ENCODE results near the gene TCF15.

TCF15 gene, protein sequence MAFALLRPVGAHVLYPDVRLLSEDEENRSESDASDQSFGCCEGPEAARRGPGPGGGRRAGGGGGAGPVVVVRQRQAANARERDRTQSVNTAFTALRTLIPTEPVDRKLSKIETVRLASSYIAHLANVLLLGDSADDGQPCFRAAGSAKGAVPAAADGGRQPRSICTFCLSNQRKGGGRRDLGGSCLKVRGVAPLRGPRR

DNA sequence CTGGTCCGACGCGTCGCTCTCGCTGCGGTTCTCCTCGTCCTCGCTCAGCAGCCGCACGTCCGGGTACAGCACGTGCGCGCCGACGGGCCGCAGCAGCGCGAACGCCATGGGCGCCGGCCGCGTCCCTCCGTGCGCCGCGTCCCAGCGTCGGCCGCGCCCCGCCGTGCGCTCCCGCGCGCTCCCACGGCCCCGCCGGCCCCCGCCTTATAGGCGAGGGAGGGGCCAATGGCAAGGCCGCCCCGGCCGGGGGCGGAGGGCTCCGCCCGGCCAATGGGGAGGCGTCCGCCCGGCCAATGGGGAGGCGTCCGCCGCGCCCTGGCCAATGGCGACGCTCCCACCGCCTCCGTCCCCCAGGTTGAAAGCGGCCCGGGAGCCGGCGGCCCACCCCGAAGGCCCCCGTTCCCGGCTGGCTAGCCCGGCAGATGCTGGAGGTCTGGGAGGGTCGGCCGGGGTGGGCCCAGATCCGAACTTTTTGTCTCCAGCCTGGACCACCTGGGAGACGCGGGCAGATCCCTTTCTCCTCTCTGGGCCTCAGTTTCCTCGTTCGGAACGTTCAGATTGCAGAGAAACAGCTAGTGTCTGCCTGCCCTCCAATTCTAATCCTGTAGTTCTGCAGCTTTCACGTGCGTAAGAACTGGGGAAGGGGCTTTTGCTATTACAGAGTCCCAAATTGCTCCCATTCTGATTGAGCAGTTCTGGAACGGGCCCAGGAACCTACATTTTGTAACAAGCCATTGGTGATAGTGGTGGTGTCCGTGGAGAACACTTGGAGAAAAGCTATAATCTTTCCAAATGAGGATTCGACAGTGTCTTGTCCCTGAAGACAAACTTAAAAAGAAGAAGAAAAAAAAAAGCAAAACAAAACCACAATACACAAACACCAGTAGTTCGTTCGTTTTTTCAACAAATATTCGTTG, at the start of gene TCF15:
Gene TCF15, minus strand, starts transcription at position 180 of the 917 bp plus-strand sequence. Its CDS starts 72 bp downstream, at position 108.
- no peak for DNase-seq (ENCODE audit: low read depth)

DNA sequence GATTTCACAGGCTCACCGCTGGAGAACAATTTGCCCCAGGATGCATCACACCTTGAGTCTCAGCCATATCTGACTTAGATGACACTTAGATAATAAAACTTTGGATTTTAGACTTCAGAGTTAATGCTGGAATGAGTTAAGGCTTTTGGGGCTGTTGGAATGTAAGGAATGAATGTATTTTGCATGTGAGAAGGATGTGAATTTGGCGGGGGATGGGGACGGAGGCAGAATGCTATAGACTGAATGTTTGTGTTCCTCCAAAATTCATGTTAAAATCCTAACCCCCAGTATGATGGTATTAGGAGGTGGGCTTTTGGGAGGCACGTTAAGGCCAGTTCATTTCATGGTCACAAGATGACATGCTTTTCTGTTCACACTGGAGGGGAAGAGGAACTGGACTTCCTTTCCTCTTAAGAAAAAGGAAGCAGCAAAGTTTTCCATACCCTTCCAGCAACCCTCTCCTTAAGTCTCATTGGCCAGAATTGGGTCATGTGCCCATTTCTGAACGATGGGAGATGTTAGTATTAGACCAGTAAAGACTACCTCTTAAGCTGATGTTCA, 48.7 kb upstream of the TCF15 start:
- no peak for DNase-seq (ENCODE audit: low read depth)

DNA sequence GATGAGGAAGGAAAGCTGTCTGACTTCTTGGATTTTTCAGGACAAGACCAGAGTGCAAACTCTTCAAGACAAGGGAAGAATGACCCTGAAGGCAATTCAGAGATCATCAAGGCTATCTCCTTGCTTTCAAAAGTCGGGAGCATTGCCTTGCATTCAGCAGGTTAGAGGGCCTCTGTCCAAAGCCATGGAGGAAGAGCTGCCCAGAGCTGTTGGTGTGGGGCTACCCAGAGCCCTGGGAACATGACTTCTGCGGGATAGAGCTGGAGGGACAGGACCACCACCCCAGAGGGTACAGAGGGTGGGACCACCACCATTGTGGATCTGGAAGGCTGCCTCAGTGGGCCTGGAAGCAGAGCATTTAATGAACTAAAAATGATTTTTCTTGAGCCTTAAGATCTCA, 48.1 kb upstream of the TCF15 start:
- no peak for DNase-seq (ENCODE audit: low read depth)

DNA sequence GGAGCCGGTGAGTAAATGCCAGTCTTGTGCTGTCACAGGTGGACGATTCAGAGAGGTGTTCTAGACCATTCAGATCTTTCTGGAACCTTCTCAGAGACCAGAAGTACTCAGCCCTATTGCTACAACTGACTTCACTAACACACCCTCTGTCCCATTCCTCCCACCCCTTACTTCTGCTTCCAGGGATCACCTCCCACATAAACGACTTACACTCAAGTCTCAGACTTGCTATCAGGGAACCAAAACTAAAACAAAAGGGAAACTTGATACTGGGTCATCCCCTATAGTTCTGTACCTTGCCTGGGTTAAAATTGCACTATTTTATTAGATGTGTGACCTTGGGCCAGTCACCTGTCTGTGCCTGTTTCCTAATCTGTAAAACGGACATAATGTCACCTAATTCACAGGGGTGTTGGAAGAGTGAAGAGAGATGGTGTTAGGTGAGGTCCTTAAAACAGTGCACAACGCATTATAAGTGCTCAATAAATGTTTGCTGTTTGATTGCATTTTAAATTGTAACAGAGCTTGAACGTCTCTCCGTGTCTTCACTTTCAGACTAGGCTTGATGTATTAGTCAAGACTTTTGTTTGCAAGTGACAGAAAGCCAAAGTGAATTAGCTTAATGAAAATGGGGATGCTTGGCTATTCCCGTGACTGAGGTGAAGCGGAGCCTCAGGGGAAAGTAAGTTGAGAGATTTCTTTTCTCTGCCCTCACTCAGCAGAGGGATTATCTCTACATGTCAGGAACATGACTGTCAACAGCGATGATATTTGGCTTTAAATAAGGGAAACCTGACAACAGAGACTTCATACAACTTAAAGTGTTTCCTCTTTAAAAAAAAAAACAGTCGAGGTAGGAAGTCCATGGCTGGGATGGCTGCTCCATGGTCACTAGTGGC, 45.9 kb upstream of the TCF15 start:
- DNase-seq (ENCODE audit: low read depth) = no peak

DNA sequence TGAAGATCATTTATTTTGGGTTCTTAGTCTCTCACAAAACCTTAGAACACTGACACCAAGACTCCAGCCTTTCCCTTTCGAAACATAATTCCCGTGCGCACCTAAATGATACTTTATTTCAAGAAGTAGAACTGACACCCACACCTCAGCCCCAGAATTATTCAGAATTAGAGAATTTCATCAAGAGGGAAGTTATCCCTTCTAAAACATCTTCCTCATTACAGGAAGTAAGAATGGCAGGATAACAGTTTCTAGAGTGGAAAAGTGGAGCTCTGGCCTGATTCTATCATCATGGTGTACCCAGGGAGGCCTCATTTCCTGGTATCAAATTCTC, 44.3 kb upstream of the TCF15 start:
- DNase-seq (ENCODE audit: low read depth) = no peak

DNA sequence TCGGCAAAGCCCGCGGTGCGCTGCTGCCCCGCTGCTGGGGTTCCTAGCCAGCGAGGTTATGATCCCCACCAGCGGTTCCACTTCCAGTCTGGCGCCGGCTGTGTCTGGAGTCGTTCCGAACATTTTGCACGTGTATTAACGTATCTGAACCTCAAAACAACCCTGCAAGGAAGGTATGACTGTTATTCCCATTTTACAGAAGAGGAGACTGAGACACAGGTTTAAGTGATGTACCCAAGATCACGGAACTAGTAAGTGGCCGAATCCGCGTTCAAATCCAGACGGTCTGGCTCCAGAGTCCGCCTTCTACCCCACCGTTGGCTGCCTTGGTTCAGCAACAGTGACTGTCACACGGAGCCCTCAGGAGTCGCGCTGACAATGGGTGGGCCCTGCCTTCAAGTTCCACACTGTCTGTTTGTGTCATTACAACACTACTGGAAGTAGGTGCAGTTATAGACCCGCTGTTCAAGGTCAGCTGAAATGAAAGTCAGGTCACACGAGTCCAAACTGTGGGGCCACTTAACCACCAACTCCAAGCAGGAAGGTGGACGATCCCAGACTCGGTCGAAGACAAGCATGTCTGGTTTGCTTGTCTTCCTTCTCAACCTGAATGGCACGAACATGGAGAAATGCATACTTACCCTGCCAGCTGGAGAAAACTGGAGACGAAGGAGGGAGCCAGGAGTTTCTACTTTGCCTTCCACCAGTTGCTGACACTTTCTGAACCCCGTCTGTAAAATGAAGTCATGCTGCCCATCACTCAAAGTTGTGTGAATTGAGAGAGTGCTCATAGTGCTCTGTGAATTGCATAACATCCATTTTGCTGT, 43.7 kb upstream of the TCF15 start:
- DNase-seq (ENCODE audit: low read depth) = no peak

DNA sequence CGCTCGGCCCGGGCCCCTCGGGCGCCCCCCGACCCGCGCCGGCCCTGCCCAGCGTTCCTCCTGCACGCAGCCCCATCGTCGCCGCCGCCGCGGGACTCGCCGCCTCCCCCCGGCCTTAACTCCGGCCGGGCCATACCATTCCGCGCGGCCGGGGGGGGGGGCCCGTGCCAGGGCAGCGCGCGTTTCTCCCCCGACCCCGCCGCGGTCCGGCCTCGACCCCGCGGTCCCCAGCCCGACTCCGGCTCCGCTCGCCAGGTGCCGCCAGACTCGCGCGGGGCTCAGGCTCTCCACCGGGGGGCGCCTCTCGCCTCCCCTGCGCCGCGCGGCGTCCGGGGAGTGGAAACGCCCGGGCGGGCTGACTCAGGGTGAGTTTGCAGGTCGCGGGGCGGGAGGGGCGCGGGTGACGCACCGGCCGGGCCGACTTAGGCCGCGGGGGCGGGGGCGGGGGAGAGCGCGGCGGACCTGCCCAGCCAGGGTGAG, 43.0 kb upstream of the TCF15 start, which contains the start of gene SRXN1:
Gene SRXN1, minus strand, starts transcription at position 91 of the 480 bp plus-strand sequence. Its CDS starts 15 bp downstream, at position 76.
- DNase-seq (ENCODE audit: low read depth) = peak; percentile 73

DNA sequence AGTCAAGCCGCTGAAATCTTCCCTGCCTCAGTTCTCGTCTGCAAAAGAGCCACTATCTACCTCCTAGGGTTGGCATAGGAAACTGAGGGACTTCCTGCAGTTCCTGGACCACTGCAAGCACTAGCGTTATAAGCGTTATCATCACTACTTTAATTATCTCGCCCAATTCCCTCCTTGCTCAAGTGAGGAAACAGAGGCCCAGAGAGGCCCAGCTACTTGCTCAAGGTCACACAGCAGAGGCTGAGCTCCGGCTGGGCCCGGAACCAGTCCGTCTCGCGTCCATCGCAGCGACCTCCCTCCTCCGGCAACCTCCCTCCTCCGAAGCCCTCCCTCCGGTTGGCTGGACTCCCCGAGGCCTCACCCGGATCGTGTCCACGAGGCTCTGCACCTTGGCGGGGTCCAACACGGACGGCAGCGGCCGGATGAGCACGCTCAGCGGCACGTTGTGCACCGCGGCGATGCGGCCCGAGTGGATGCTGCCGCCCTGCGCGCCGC, 42.6 kb upstream of the TCF15 start:
- peak; percentile 2 for DNase-seq (ENCODE audit: low read depth)

DNA sequence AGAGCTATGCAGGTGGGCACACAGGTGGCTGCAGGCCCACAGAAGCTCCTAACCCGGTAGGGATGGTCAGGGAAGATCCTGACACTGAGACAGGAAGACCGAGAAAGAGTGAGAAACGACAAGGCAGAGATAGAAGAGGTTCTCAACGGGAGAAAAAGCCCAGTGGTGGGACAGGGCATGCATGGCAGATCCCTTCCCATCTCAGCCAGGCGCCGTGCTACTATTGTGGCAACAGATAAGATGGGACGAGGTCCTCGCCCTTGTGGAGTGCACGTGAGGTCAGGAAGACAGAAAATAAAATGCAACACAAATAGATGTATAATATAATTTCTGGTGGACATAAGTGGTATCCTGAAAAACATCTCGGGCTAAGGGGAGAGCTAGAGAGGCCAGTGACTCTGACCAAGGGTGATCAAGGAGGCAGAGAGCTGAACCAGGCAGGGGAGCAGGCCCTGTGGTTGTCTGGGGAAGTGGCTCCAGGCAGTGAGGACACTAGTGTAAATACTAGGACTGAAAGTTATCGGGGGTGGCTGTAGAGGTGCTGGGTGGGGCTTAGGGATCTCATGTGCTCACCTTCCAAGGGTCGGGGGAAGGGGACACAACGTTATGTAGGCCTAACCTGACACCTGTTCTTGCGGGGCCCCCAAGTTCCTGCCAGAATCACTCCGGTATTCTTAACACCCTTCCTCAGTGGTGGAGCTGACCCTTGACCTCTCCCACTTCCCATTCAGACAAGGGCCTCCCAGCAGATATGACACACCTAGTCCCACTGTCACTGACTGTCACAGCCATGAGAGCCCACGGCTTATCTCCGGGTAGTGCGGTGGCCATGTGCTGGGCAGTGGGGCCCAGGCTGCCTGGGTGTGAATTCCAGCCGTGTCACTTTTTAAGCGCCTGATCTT, 41.9 kb upstream of the TCF15 start:
- no peak for DNase-seq (ENCODE audit: low read depth)

DNA sequence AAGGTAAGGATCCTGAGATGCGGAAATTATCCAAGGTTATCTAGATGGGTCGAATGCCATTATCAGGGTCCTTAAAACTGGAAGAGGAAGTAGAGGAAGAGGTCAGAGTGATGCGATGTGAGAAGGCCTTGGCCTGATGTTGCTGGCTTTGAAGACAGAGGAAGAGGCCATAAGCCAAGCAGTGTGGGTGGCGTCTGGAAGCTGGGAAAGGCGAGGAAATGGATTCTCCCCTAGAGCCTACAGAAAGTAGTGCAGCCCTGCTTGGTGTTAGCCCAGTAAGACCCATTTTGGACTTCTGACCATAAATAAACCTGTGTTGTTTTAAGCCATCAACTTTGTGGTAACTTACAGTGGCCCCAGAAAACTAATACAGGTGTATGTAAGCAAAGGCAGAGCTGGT, 40.8 kb upstream of the TCF15 start:
- no peak for DNase-seq (ENCODE audit: low read depth)

DNA sequence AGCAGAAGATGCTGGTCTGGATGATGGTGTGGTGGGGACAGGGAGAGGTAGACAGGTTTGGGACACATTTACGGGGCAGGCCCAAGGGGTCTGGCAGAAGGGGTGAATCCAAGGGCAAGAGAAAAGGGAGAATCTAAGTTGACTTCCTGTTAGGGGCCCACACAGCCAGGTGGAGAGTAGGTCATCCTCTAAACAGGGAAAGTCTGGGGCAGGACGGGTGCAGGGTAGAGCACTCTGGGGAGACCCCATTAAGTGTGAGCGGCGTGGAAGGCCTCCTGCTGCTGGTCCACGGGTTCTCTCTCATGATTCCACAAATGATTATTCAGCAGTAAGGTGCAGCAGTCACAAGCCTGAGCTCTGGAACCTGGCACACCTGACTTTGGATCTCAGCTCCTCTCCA, 40.2 kb upstream of the TCF15 start:
- no peak for DNase-seq (ENCODE audit: low read depth)

DNA sequence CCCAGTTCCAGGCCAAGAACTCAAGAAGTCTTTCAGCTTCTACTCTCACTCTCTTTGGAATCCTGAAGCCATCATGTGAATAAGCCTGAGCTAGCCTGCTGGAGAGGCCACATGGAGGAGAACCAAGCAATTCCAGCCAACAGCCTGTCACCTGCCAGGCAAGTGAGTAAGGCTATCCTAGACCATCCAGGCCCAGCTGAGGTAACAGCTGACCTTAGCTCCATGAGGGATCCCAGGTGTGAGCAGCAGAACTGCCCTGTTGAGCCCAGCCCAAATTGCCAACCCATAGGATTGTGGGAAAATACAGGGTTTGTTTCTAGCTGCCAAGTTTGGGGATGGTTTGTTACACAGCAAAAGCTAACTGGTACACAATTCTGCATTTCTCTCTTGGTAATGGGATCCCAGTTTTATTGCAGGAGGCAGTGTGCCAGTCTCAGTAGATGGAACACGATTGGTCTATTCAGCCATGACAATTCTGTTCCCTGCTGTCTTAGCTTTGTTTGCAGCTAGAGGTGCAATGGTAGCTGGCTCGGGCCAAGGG, 37.4 kb upstream of the TCF15 start:
- no peak for DNase-seq (ENCODE audit: low read depth)

DNA sequence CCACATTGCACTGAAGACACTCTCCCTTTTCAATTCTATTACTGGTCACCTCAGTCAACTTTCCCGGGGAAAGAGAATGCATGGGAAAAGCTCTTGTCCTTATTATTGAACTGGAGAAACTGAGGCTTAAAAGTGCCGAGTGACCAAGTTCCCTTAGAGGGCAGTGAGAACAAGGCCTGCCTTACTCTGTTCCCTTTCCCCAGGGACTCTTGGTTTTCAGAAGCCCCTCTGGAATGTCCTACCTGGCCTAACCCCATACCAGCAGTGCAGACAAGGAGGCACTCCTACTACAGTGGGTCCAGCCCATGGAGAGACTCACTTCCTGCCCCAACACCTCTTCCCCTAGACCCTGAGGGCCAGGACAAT, 36.7 kb upstream of the TCF15 start:
- DNase-seq (ENCODE audit: low read depth) = no peak

DNA sequence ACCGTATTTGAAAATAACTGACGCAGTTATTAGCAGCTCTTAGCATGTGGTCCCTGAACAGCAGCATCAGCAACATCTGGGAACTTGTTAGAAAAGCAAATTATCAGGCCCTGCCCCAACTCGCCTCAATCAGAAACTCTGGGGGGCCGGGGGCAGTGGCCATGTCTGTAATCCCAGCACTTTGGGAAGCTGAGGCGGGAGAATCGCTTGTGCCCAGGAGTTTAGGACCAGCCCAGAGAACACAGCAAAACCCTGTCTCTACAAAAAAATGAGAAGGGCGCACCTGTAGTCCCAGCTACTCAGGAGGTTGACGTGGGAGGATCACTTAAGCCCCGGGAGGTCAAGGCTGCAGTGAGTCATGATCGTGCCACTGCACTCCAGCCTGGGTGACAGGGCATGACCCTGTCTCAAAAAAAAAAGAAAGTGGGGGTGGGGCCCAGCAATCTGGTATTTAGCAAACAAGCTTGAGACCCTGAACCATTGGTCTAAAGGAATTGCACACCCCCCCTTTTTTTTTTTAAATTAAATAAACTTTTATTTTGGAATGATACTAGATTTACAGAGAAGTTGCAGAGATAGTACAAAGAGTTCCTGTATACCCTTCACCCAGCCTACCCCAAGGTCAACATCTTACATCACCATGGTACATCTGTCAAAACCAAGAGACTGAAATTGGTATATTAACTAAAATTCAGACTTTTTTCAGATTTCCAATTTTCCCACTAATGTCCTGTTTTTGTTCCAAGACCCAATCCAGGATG, 36.2 kb upstream of the TCF15 start:
- no peak for DNase-seq (ENCODE audit: low read depth)

DNA sequence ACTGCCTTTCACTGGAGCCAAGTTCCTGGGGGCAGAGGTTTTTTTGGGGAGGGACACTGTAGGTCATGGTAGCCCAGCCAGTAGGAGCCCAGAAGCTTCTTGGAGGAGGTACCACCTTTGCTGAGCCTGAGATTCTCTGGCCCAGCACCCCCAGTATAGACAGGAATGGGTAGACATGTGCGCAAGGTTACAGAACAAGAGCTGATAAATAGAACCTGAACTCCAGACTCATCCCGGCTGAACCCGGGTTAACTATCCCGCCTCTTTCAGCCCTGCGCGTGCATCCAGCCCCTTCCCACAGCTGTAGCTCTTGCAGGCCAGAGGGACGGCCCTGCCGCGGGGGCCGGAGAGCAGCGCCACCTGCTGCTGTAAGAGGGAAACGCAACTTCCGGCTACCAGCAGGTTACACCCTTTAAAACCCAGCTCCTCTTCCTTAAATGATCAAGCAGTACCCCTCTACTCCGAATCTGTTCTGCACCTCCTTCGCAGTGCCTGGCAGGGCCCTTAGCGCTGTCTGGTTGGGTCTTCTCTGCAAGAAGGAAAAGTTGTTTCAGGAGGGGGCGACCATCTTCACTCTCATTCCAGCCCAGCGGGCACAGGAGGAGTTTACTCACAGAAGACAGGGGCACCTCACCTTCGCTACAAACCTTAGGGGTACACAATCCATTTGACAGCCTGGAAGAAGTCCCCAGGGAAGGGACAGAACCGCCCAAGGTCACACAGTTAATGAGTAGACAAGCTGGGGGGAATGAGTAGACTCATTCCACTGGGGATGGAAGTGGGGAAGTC, 35.4 kb upstream of the TCF15 start:
- peak; percentile 43 for DNase-seq (ENCODE audit: low read depth)

DNA sequence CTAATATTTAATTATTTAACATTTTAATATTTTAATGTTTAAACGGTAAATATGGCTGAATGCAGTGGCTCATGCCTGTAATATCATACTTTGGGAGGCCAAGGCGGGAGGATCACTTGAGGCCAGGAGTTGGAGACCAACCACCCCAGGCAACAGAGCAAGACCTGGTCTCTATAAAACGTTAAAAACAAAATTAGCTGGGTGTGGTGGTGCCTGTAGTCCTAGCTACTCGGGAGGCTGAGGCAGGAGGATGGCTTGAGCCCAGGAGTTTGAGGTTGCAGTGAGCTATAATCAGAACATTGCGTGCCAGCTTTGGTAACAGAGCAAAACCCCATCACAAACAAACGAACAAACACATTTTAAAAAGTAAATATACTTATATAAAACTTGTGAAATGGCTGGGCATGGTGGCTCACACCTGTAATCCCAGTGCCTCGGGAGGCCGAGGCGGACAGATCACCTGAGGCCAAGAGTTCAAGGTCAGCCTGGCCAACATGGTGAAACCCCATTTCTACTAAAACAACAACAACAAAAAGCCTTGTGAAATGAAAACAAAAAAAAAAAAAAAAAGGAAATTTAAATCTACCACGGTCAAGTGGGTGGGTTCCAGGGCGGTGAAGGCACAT, 34.7 kb upstream of the TCF15 start:
- no peak for DNase-seq (ENCODE audit: low read depth)

DNA sequence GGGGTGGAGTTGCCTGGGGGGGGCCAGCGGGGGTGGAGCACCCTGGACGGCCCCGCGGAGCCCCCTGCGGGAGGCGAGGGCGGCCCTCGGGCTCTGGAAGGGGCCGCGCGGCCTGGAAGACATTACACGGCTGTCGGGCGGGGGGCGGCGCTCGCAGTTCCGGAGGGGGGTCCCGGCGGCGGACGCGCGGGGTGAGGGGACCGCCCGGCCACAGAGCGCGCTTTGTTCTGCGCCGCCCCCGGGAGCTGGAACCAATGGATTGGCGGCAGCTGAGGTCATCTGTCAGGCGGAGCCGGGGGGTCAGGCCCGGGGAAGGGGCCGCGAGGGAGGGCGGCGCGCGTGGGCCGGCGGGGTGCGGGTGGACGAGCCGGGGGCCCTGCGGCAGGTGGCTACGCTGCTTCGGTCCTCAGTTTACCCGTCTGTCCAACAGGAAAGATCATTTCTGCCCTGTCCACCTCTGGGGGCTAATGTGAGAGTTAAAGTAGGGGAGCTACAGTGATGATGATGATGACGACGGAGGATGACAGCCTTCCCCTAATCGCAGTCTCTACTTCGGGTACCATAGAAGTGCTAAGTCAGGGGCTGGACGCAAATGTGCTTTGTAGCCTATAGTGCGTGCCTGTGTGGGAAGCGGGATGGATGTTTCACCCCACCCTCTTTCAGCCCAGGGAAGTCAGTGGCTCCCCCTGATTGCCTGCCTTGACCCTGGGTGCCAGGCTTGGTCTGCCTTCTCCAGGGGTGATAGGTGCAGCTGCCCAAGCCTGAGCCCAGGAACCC, 32.5 kb upstream of the TCF15 start:
- DNase-seq (ENCODE audit: low read depth) = no peak
